AG09309 (cell line): ENCODE data around the gene ELN.

Experiments used
- DNase-seq: peaks from one replicate; pipeline ENCODE4 v3.0.0-alpha.2; 2010; ENCODE audit warnings: low read depth
- H3K4me3 ChIP-seq: 2 replicates; pipeline ENCODE4 v1.5.1; 2011; ENCODE audit warnings: mild to moderate bottlenecking, low read depth, low read length, moderate library complexity; ENCODE audit not compliant: control insufficient read depth
- CTCF ChIP-seq: IDR thresholded peaks from 2 replicates; pipeline ENCODE4 v1.5.1; 2011; ENCODE audit warnings: mild to moderate bottlenecking, low read depth, low read length, inconsistent platforms; ENCODE audit not compliant: insufficient read depth, control insufficient read depth; ENCODE audit errors: missing control alignments

Gene ELN

GRCh38 chr7:74097937-74098614 lies 70.1 kb downstream of the ELN start:
- DNase-seq, result peak; percentile 95
- H3K4me3 ChIP-seq, result no peak overlapping the region
- no peak for TF ChIP-seq CTCF

DNA sequence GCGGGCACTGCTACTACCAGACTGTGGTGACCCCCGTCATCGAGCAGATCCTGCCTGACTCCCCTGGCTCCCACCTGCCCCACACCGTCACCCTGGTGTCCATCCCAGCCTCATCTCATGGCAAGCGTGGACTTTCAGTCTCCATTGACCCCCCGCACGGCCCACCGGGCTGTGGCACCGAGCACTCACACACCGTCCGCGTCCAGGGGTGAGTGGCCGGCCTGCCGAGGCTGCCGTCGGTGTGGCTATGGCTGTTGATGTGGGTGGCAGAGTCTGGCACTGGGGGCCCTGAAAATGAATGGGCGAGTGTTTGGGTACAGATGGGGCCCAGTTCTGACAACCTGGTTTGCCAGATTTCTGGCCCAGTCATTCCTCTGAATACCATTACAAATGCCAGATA lies 71.1 kb downstream of the ELN start:
- no peak overlapping the region for H3K4me3 ChIP-seq
- DNase-seq, result no peak
- TF ChIP-seq CTCF, result no peak

- no peak for TF ChIP-seq CTCF
- H3K4me3 ChIP-seq, result no peak overlapping the region
- DNase-seq, result no peak
These were observed 73.2 kb downstream of the ELN start for GRCh38 chr7:74101061-74101681.

DNA sequence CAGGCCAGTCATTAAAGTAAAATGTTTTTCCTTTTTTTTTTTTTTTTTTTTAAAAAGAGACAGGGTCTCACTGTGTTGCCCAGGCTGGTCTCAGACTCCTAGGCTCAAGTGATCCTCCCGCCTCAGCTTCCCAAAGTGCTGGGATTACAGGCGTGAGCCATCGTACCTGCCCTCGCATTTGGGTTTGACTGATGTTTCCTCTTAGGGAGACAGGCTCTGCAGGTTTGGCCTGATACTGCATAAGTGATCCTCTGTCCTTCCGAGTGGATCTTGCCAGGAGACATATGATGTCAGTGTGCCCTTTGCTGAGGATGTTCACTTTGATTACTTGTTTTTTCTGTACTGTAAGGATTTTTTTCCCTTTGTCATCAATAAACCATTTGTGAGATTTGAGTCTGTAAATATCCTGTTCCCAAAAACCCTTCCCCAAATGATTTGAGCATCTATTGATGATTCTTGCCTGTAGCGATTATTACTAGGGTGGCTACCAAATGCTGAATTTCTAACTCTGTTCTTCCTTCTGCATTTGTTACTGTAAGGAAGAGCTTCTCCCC lies 75.3 kb downstream of the ELN start:
- no peak for DNase-seq
- no peak for TF ChIP-seq CTCF
- no peak overlapping the region for H3K4me3 ChIP-seq

DNA sequence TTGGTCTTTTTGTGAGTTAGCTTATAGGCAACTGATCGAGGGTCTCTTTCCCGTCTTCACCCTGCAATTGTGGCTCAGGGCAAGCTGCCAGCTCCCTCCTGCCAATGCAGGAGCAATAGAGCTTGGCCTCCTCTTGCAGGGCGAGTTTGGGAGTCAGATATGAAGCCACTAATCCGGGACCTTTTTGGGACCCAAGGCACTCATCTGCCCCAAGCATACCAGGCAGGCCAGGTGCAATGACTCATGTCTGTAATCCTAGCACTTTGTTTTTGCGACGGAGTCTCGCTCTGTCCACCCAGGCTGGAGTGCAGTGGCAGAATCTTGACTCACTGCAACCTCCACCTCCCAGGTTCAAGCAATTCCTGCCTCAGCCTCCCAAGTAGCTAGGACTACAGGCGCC lies 76.7 kb downstream of the ELN start:
- TF ChIP-seq CTCF, result no peak
- DNase-seq, result no peak
- no peak overlapping the region for H3K4me3 ChIP-seq

DNA sequence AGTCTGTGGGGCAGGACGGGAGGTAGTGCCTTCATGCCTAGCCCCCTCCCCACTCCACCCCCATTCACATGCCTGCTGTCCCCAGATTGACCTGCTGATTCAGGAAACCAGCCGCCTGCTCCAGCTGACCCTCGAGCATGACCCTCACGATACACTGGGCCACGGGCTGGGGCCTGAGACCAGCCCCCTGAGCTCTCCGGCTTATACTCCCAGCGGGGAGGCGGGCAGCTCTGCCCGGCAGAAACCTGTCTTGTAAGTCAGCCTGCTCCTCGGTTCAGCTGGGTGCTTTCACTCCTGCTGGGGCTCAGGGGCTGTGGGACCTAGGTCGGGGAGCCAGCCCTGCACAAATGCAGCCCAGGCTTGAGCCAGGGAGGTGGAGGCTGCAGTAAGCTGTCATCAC lies 78.0 kb downstream of the ELN start:
- DNase-seq, result no peak
- no peak for TF ChIP-seq CTCF
- no peak overlapping the region for H3K4me3 ChIP-seq
